Dedifferentiated amniotic fluid mesenchymal stem cell (primary cell): ENCODE results near the gene NR2C2.

ENCODE experiments used
- DNase-seq: peaks from one replicate; pipeline ENCODE4 v3.0.0-alpha.2; 2016; ENCODE audit errors: extremely low spot score

NR2C2 gene

GRCh38 chr3:15023249-15023648, 75.9 kb downstream of the NR2C2 start:
- no peak for DNase-seq

DNA sequence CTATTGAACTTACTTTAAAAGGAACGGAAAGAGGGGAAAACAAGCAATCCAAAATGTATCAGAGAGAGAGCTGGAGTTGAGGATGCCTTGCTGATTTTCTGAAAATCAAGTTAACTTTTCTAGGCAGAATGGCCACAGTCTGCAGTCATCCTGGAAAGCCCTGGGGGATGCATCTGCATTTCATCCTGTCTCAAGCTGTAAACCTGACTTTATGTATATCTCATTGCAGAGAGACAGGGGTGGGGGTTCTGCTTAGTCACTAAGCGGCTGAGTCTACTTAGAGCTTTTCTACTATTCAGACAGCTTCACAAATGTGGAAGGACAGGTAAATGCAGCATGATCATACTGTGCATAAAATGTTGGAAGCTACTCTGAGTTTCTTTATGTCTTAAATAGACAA, 76.3 kb downstream of the NR2C2 start:
- no peak for DNase-seq

DNA sequence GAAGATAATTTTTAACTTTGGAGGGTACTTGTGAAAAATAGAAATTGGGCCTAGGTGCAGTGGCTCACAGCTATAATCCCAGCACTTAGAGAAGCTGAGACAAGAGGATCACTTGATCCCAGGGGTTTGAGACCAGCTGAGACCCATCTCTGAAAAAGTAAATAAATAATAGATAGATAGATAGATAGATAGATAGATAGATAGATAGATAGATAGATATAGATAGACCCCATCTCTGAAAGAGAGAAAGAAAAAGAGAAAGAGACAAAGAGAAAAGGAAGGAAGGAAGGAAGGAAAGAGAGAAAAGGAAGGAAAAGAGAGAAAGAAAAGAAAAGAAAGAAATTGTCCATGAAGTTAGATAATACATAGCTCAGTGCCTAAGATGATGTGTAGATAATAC, 82.2 kb downstream of the NR2C2 start:
- no peak for DNase-seq

DNA sequence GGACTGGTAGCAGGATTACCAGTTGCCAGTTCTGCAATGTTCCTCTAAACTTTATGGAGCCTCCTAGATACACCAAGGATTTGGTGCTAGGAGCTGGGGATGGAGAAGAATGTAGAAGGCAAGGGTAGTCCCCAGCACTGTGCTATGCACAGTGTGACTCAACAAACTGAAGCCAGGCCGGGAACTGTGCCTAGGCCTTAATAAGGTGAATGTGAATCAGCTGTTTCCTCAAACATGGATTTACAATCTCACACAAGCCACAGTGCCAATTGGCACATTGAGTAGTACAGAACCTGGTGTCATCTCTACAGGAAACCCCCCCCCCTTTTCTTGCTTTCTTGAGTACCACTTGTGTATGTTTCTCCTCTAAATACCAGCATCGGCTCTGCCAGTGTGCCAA, 85.3 kb downstream of the NR2C2 start:
- DNase-seq: no peak

- no peak for DNase-seq
Observed at GRCh38 chr3:15033103-15033502, 85.7 kb downstream of the NR2C2 start.

GRCh38 chr3:15038306-15038705, 90.9 kb downstream of the NR2C2 start:
- no peak for DNase-seq

DNA sequence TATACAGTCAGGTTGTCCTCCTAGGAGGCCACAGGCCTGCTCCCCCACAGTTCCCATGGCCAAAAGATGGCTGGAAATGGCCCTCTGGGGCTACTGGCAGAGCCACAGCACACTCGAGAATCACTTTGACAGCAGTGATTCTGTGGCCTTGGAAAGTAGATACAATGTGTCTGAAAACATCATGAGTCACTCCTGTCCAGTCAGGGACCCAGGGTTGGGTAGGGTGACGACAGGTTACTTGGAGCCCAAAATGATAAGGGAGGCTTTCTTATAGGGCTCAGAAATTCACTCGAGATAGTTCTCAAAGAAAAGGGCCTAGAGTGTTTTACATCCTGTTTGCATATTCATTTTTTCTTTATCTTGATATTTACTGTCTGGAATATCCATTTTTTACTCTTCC, 93.5 kb downstream of the NR2C2 start:
- no peak for DNase-seq

DNA sequence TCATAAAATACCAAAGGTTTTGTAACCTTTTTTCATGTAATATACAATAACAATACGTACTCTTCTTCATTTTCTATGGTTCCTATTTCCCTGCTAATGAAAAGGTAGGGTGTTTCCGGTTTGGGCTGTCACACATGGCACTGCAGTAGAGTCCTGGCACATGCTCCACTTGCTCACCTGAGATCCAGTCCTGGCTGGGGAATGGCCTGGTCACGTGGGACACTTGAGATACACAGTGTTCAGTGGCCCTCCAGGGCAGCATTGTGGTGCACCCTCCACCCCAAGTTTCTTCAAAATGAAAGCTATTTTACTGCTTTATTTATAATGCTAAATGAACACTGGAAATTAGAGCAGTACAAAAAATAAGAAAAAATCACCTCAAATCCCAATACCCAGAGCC, 94.6 kb downstream of the NR2C2 start:
- no peak for DNase-seq

- no peak for DNase-seq
Observed at GRCh38 chr3:15042936-15043335, 95.6 kb downstream of the NR2C2 start.

DNA sequence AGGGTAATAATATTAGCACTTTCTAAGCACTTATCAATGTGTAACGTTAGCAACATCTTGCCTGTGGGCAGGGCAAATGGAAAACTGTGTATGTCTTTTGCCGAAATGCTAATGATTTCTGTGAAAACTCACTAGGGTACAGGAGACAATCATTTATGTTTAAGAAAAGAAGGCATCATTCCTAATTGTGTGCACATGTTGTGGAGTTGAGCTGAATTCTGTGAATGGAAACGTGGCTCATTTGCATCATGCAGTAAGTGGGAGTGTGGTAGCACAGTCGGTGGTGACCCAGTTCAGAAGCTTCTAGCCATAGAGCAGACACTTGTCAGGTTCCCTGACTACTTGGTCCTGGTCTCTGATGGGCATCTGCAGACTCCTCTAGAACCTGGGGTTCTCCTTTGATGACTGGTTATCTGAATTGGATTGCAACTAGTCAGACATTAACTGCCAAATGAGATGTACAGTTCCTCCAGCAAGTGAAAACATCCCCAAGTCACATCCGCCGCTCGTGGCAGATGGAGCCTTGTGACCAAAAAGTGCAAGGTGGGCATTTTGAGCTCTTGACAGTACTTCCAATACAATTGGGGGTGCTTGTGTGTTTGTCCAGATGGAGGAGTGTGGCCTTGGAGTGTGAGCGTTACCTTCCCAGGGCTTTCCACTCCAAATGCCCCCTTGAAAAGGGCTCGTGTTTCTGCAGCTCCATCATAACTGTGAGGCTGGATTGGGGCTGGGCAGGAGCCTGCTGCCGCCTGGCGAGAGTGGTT, 96.2 kb downstream of the NR2C2 start:
- DNase-seq: no peak

GRCh38 chr3:15044326-15044725, 96.9 kb downstream of the NR2C2 start:
- no peak for DNase-seq

DNA sequence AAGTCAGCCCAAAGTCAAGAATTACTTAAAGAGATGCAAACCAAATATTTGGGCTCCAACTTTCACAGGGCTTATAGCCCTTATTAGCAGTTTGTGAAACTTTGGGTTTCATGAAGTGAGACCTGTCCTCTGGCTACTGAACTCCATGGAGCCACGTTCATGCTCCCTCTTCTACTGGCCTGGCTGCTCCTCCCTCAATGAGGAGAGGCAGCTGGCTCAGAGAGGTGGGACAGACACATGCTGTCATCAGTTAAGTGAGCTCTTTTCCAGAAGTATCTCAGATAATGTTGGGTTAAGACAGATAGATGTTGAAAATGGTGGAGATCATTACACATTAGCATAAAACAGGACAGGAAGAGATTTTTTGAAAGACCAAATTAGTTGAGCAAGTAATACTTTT, 98.3 kb downstream of the NR2C2 start:
- DNase-seq: no peak

DNA sequence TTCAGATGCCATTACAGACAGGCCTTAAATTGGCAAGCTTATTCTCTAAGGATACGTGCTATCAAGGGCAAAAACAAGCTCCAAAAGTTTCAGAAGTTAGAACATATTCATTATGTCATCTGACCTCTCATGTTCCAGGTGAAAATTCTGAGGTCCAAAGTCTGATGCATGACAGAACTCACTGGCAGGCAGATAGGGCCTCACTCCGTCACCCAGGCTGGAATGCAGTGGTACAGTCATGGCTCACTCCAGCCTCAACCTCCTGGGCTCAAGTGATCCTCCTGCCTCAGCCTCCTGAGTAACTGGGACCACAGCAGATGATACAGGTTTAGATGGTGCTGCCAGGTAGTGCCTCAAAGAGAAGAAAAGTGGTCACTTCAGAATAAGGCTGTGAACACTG, 102.2 kb downstream of the NR2C2 start:
- DNase-seq: no peak

DNA sequence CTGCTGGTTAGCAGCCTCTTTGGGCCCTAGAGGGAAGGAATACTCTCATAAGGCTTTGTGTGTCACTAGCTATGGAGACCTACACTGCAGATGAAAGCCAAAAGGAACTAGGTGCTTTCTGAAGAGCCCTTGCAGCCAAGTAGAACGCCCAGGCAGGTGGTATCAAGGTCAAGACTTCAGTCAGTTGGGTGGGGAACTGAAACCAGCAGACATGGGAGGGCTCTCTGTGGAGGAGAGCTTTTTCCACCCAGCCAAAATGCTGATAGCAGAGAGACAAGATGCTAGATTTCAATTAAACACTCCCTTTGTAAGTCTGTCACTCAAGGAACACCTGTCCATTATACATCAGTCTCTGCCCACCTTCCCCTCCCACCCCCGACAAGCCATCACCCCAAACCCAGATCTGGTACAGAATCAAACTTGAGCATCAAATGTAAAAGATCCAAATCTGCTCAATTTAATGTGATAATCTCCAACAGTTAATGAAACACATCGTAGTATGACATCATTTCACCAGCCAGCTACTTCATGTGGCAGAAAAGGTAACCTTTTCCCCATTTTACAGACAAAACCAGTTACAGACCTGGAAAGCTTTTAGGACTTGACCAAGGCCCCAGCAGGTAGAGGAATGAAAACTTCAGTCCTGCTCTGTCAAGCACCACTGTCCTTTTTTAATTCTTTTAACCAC, 103.2 kb downstream of the NR2C2 start:
- no peak for DNase-seq

DNA sequence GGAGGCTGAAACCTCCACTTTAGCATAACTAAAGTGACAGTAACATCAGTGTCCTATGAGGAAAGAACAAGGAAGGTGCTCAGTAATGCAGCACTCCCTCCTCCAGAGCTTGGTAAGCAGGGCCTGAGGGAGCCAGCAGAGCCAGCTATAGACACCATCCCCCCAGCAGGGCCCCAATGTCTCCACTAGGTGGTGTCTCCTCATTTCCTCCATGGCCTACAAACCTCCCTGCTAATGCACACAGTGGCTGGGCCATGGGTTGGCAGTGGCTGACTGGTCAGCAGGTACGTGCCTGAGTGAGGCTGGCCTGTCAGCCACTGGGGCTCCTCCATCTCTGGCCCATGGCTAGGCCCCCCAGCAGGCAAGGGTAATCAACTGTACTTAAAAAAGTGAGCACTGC, 104.1 kb downstream of the NR2C2 start:
- DNase-seq: no peak

DNA sequence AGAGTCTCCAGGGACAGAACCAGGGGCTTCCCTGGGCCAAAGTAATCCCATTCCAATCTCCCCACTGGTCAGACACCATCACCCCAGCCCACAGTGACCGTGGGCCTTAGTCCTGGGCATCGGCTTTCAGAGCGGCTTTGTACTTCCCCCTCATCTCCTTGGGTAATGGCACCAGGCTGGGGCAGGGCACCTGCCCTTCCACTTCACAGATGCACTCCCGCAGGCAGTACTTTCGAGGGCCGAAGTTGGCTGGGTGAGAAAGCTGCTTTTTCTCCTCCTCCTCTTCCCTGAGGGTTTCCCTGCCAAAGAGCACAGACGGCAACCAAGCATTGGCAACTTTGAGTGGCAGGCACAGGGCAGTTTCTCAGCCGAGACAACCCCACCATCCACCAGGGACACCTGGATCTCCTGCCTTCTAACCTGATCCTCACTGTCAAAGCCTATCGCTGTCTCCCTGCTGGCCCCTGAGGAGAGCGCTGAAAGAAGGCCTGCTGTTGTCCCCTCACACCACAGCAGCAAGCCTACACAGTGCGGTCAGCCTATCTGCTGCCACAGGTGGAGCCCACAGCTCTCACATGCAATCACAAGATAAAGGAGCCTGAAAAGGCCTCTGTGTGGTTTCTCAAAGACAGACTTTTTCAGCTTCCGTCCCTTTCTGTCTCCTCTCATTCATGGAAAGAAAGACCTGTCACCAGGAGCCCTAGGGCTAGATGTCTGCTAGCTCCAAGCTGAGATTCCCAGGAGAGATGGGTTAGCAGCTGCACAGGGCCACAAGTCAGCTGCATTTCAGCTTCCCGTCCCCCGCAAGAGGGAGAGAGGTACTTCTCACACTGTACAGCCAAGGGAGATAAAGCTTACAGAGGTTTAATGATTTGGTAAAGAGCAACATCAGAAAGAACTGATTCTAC, 105.2 kb downstream of the NR2C2 start:
- no peak for DNase-seq

DNA sequence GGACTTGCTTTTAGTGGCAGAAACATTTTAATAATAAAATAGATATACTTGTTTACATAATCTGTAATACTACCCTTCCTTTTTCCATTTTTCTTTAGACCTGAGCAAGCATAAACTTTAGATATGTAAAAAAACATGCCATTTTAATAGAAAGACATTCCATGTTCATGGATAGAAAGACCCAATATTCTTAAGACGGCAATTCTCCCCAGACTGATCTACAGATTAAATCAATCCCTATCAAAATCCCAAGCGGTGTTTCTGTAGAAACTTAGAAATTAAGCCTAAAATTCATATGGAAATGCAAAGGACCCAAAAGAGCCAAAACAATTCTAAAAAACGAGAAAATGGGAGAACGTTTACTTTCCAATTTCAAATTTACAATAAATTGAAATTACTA, 106.2 kb downstream of the NR2C2 start:
- DNase-seq: no peak

GRCh38 chr3:15055019-15055557, 107.7 kb downstream of the NR2C2 start:
- no peak for DNase-seq

- no peak for DNase-seq
Observed at GRCh38 chr3:15056676-15057404, 109.5 kb downstream of the NR2C2 start.

DNA sequence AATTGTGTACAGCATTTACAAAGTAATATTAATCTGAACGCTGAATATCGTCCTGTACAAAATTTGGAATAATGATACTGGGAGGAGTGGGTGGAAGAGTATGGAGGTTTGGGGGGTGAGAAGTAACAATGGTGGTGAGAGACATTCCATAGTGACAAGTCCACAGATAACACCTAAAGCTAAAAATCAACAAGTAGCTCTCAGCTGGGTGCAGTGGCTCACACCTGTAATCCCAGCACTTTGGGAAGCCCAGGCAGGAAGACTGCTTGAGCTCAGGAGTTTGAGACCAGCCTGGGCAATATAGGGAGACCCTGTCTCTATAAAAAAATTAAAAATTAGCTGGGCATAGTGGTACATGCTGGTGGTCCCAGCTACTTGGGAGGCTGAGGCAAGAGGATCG, 112.6 kb downstream of the NR2C2 start:
- no peak for DNase-seq

GRCh38 chr3:15063238-15063637, 115.9 kb downstream of the NR2C2 start:
- no peak for DNase-seq
